Choroid plexus epithelial cell (primary cell): ENCODE results near the gene XRN2.
A peak's percentile ranks its signal among the peaks of the same experiment; 100 is the strongest.

ENCODE experiments used
- DNase-seq: peaks from one replicate; pipeline ENCODE4 v3.0.0-alpha.2; 2010; ENCODE audit warnings: low read depth
- H3K4me3 ChIP-seq: 2 replicates; pipeline ENCODE4 v1.5.1; 2011; ENCODE audit warnings: low read depth, mild to moderate bottlenecking, control low read depth, low read length, moderate library complexity
- TF ChIP-seq, protein P1 (sequence below): conservative IDR thresholded peaks from 2 replicates; pipeline ENCODE4 v1.5.1; 2011; ENCODE audit warnings: low read depth, mild to moderate bottlenecking, control low read depth, inconsistent platforms, low read length, moderate library complexity

Gene XRN2

DNA sequence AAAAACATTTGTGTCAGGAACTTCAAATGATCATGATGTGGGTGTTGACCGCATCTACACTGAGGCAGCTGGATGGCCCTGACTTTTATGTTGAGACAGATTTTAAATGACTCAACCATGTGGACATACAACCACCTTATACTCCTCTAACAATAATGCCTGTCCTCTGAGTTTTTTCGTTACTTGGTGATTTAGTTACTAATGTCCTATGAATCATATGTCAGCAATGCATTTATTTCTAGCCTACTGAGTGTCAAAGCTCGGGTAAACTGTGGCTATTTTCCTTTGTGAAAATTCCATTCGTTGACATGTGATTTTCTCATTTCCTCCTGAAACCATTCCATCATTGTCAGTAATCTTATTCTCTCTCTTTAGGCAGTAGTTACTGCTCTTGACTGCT, 133.1 kb downstream of the XRN2 start:
- peak; percentile 83 for DNase-seq
- TF ChIP-seq, protein P1, sequence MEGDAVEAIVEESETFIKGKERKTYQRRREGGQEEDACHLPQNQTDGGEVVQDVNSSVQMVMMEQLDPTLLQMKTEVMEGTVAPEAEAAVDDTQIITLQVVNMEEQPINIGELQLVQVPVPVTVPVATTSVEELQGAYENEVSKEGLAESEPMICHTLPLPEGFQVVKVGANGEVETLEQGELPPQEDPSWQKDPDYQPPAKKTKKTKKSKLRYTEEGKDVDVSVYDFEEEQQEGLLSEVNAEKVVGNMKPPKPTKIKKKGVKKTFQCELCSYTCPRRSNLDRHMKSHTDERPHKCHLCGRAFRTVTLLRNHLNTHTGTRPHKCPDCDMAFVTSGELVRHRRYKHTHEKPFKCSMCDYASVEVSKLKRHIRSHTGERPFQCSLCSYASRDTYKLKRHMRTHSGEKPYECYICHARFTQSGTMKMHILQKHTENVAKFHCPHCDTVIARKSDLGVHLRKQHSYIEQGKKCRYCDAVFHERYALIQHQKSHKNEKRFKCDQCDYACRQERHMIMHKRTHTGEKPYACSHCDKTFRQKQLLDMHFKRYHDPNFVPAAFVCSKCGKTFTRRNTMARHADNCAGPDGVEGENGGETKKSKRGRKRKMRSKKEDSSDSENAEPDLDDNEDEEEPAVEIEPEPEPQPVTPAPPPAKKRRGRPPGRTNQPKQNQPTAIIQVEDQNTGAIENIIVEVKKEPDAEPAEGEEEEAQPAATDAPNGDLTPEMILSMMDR = no peak
- H3K4me3 ChIP-seq = no peak overlapping the region

DNA sequence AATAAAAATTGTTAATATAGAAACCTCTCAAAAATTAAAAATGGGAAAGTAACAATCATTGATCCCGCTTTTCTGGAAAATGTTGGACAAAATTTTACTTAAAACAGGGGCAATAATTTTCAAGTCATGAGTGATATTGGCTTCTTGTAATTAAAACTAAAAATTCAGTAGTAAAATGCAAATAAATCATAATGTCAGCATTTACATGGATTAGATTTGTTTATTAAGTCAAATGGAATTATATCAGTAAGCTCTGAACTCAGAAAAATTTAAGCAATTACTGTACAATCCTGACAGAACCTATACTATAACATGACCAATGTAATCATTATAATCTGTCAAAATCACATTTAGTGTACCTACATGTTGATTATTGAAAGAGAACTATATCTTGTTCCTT, 134.1 kb downstream of the XRN2 start:
- TF ChIP-seq, protein P1 = no peak
- no peak overlapping the region for H3K4me3 ChIP-seq
- no peak for DNase-seq

DNA sequence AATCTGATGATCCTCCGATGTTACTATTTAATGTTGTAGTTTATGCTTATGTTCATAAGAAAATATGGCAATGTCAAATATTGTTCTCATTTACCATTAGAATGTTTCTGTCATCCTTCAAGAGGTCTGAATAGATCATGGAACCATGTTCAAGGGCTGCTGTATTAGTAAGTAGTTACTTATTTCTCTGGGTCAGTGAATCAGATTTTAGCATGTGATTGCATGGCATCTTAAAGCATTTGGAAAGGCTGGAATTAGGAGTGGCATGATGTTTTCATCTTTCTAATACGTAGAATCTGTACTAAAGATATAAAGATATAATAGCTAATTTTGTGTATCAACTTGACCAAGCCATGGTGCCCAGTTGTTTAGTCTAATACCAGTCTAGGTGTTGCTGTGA, 134.7 kb downstream of the XRN2 start:
- H3K4me3 ChIP-seq = no peak overlapping the region
- DNase-seq = no peak
- TF ChIP-seq, protein P1 = no peak
